Body of pancreas (tissue), 4 donors: Measurements from ENCODE around the gene MYO3A. TPM values are rescaled to one million over a fixed set of nuclear protein-coding genes. Genes with fewer than 3 reads are reported as not detected.

Source experiments
- ATAC-seq: fragments of 150-250 bp; one replicate; pipeline ENCODE4 v1.9.1; 2016
- DNase-seq, 4 donors: peaks; one replicate each; pipeline ENCODE4 v3.0.0-alpha.2; 2019
- H3K27ac ChIP-seq, 4 donors: fragments of 200-600 bp; sonication (generic); 1 replicate in 3 of 4; 2 replicates in 1 of 4; pipeline versions ENCODE4 v1.5.1 to v1.6.1; 2016 to 2019; ENCODE audit warnings: mild to moderate bottlenecking in 1 of 4, mixed read lengths in 1 of 4, moderate library complexity in 1 of 4
- H3K27me3 ChIP-seq, 2 donors: fragments of 200-600 bp; sonication (generic); one replicate each; pipeline ENCODE4 v1.6.0; 2016; ENCODE audit warnings: mild to moderate bottlenecking in 1 of 2
- H3K36me3 ChIP-seq, 2 donors: fragments of 200-600 bp; sonication (generic); replicated peaks in 1 of 2; 2 replicates each; pipeline ENCODE4 v1.5.1; 2016; ENCODE audit warnings: low read depth in 2 of 2; ENCODE audit not compliant: insufficient read depth in 1 of 2
- H3K4me1 ChIP-seq: fragments of 200-600 bp; sonication (generic); one replicate; pipeline ENCODE4 v1.6.0; 2016
- H3K4me3 ChIP-seq, 2 donors: fragments of 200-600 bp; sonication (generic); 1 replicate in 1 of 2; 2 replicates in 1 of 2; pipeline ENCODE4 v1.5.1; 2016 to 2019
- H3K9me3 ChIP-seq, 3 donors: fragments of 200-600 bp; sonication (generic); 1 replicate in 2 of 3; 2 replicates in 1 of 3; pipeline ENCODE4 v1.5.1; 2016
- POLR2A ChIP-seq, 3 donors: fragments of 450-650 bp; IDR thresholded peaks; one replicate each; pipeline ENCODE4 v1.6.1; 2016; ENCODE audit warnings: antibody characterized with exemption in 3 of 3, mild to moderate bottlenecking in 2 of 3
- WGBS, 2 donors: methylation state at CpG; one replicate each; pipeline ENCODE4 v1.1.5; 2017; 5-methylcytosine and 5-hydroxymethylcytosine counted together
- intact Hi-C: fragments of 100-400 bp; cut with DNase I; formaldehyde crosslinking; loops from one replicate; pipeline ENCODE4 v1.15.1; 2023
- total RNA-seq, 2 donors: library from RNA; depleted of rRNA; stranded (reverse); fragments of >200 nt; gene quantifications; one replicate each; pipeline ENCODE4 v1.1.0, GENCODE V29; 2016
- TF ChIP-seq, protein P1 (sequence below), 7 experiments: fragments of 450-650 bp in 4 of 7; fragments of 200-600 bp in 3 of 7; sonication (generic) in 3 of 7; IDR thresholded peaks; one replicate each; pipeline ENCODE4 v1.5.1; 2016 to 2019; ENCODE audit warnings: antibody characterized with exemption in 7 of 7

The MYO3A gene
- total RNA-seq, 2 donors from 2014 or later: 1.6 to 3.4 TPM

DNA sequence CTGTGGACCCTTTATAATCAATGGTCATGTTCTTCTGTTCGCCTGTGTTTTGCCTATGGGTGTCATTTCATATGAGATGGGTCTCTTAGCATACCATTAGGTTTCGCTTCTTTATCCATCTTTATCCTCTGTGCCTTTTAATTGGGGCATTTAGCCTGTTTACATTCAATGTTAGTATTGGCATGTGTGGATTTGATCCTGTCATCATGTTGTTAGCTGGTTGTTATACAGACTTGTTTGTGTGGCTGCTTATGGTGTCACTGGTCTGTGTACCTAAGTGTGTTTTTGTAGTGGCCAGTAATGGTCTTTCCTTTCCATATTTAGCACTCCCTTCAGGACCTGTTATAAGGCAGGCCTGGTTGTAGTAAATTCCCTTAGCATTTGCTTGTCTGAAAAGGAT is 90.3 kb downstream of the MYO3A start:
- WGBS, 2 donors: 43 to 45% methylated on average over 2 of the region's 2 CpGs
- no peak overlapping the region for H3K27ac ChIP-seq
- intact Hi-C loops: no loop called here
- no peak overlapping the region for H3K4me3 ChIP-seq
- TF ChIP-seq POLR2A (IDR thresholded peaks at IDR 0.05): no peak
- TF ChIP-seq, protein P1, sequence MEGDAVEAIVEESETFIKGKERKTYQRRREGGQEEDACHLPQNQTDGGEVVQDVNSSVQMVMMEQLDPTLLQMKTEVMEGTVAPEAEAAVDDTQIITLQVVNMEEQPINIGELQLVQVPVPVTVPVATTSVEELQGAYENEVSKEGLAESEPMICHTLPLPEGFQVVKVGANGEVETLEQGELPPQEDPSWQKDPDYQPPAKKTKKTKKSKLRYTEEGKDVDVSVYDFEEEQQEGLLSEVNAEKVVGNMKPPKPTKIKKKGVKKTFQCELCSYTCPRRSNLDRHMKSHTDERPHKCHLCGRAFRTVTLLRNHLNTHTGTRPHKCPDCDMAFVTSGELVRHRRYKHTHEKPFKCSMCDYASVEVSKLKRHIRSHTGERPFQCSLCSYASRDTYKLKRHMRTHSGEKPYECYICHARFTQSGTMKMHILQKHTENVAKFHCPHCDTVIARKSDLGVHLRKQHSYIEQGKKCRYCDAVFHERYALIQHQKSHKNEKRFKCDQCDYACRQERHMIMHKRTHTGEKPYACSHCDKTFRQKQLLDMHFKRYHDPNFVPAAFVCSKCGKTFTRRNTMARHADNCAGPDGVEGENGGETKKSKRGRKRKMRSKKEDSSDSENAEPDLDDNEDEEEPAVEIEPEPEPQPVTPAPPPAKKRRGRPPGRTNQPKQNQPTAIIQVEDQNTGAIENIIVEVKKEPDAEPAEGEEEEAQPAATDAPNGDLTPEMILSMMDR (IDR thresholded peaks at IDR 0.05): no peak
- H3K9me3 ChIP-seq: no peaks in the 10 kb centered on the region
- ATAC-seq (no peak), DNase-seq (no peak)
- H3K36me3 ChIP-seq: no peaks in the 10 kb centered on the region
- no peaks in the 10 kb centered on the region for H3K4me1 ChIP-seq
- no peaks in the 10 kb centered on the region for H3K27me3 ChIP-seq

DNA sequence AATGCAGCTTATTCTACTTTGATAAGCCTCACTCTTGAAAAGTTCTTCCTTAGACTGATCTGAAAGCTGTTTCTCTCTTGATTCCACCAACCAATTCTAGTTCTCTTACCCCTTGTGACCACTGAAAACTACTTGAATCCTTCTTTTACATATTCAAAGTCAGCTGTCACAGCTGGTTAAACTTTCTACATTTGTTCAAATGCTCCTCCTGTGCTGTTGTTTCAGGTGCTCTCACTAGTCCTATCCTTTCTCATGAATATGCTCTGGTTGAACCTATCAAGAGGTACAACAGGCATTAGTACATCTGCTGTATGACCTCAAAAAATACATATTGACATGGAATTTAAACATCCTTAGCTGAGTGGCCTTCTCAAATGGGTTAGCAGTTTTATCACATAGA is 91.5 kb downstream of the MYO3A start:
- Histone ChIP-seq H3K9me3 (no peaks in the 10 kb centered on the region), H3K4me3 (no peak overlapping the region), H3K27me3 (no peaks in the 10 kb centered on the region), H3K27ac (no peak overlapping the region), H3K4me1 (no peaks in the 10 kb centered on the region), H3K36me3 (no peaks in the 10 kb centered on the region)
- intact Hi-C loops: no loop called here
- ATAC-seq (no peak), DNase-seq (no peak)
- TF ChIP-seq POLR2A (IDR thresholded peaks at IDR 0.05): no peak
- TF ChIP-seq, protein P1 (IDR thresholded peaks at IDR 0.05): no peak

DNA sequence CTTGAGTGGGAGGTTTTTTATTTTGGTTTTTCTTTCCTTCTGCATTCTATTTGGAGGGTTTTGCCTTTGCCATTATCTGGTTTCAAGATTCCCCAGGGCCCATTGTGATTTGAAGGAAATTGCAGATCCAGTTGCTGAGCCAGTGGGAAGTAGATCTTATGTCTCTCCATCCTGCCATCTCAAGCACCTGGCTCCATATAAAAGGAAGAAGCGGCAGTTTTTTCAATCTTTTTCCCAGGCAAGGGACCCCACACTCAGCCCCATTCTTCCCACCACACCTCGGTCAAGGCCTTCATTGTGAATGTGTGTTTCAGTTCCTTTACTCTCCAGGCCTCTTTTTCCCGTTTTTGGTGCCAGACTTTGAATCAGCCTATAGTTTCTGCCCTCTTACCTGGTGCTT is 95.8 kb downstream of the MYO3A start:
- no peak overlapping the region for H3K27ac ChIP-seq
- DNase-seq: no peak
- no peaks in the 10 kb centered on the region for H3K36me3 ChIP-seq
- no peaks in the 10 kb centered on the region for H3K27me3 ChIP-seq
- no peak for ATAC-seq
- intact Hi-C loops: no loop called here
- H3K4me3 ChIP-seq: no peak overlapping the region
- TF ChIP-seq, protein P1 (IDR thresholded peaks at IDR 0.05): no peak
- no peak for TF ChIP-seq POLR2A (IDR thresholded peaks at IDR 0.05)
- H3K9me3 ChIP-seq: no peaks in the 10 kb centered on the region
- 52 to 53% methylated on average over 3 of the region's 3 CpGs for WGBS, 2 donors
- no peaks in the 10 kb centered on the region for H3K4me1 ChIP-seq

DNA sequence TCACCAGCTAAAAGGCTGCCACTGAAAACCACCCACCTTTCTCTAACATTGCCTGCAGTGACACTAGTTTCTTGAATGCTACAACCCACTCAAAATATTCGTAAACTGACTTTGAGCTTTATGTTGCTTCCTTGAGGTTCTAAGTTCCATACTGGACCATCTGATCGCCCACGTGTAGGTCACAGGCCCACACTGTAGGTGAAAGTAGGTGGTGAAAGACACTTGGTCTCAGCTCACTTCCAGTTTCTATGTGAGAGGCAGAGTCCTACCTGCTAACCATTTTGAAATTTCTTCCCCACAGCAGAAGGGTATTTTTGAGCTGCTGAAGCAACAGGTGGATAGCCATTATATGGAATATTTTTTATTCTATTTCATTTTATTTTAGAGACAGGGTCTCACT is 97.3 kb downstream of the MYO3A start:
- intact Hi-C loops: no loop called here
- no peaks in the 10 kb centered on the region for H3K9me3 ChIP-seq
- TF ChIP-seq POLR2A (IDR thresholded peaks at IDR 0.05): no peak
- TF ChIP-seq, protein P1 (IDR thresholded peaks at IDR 0.05): no peak
- no peaks in the 10 kb centered on the region for H3K36me3 ChIP-seq
- no peaks in the 10 kb centered on the region for H3K4me1 ChIP-seq
- no peak for ATAC-seq
- WGBS, 2 donors: 49 to 64% methylated on average over 3 of the region's 3 CpGs
- no peak for DNase-seq
- no peaks in the 10 kb centered on the region for H3K27me3 ChIP-seq
- no peak overlapping the region for H3K27ac ChIP-seq
- no peak overlapping the region for H3K4me3 ChIP-seq

DNA sequence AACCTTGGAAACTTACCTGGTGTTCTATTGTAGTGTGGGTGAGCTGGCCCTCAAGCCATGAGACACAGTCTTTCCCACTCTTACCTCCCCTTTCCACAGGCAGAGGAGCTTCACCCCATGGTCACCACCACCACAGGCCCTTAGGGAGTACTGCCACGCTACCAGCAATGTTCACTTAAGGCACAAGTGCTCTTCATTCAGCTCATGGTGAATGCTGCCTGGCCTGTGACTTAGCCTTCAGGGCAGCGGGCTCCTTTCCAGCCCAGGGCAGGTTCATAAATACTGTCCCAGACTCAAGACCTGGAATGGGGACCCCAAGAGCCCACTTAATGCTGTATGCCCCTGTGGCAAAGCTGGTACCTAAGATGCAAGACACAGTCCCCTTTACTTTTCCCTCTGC is 109.4 kb downstream of the MYO3A start:
- no peak overlapping the region for H3K4me3 ChIP-seq
- H3K4me1 ChIP-seq: no peaks in the 10 kb centered on the region
- H3K27ac ChIP-seq: no peak overlapping the region
- H3K36me3 ChIP-seq: no peaks in the 10 kb centered on the region
- TF ChIP-seq, protein P1 (IDR thresholded peaks at IDR 0.05): no peak
- TF ChIP-seq POLR2A (IDR thresholded peaks at IDR 0.05): no peak
- WGBS, 2 donors: 66 to 94% methylated on average over 2 of the region's 2 CpGs
- H3K27me3 ChIP-seq: no peaks in the 10 kb centered on the region
- intact Hi-C loops: no loop called here
- DNase-seq (no peak), ATAC-seq (no peak)
- H3K9me3 ChIP-seq: no peaks in the 10 kb centered on the region
